IMR-90 (cell line): Measurements from ENCODE around the gene ING2. TPM values are rescaled to one million over a fixed set of nuclear protein-coding genes. Genes with fewer than 3 reads are reported as not detected.

Source experiments
- ATAC-seq: fragments of 200-7000 bp; cut with Tn5 transposase; 2 replicates; pipeline ENCODE4 v1.9.1; 2020; ENCODE audit warnings: low read depth, mild to moderate bottlenecking, moderate library complexity
- BruUV-seq: library from RNA; stranded (reverse); fragments of 400-500 nt; replicated peaks from 2 replicates; lab custom pipeline; 2021; lab: Mats Ljungman, UMichigan
- CTCF ChIA-PET: fragments of 300-600 bp; formaldehyde crosslinking; extraction: SDS; loops from one replicate; lab custom pipeline; 2021; ENCODE audit warnings: antibody characterized with exemption; lab: Yijun Ruan, JAX
- POLR2A ChIA-PET: fragments of 300-600 bp; sonication (Branson Sonifier 250); formaldehyde crosslinking; loops from one replicate; lab custom pipeline; 2022; ENCODE audit warnings: antibody characterized with exemption; ENCODE audit not compliant: unreplicated experiment; lab: Charles Lee
- DNase-seq: peaks from one replicate; pipeline ENCODE4 v3.0.0; 2013
- H2AFZ ChIP-seq: replicated peaks from 2 replicates; pipeline ENCODE3; 2013; ENCODE audit warnings: low read length, mild to moderate bottlenecking; ENCODE audit not compliant: poor library complexity
- H2AK5ac ChIP-seq: 2 replicates; pipeline ENCODE4 v1.6.1; 2013; ENCODE audit warnings: low read depth, low read length, inconsistent platforms
- H2AK9ac ChIP-seq: replicated peaks from 2 replicates; pipeline ENCODE3; 2013; ENCODE audit warnings: mild to moderate bottlenecking, low read depth, low read length, moderate library complexity; ENCODE audit not compliant: poor library complexity
- H2BK120ac ChIP-seq: 2 replicates; pipeline ENCODE4 v1.6.1; 2013; ENCODE audit warnings: low read depth, low read length, inconsistent platforms
- H2BK15ac ChIP-seq: 3 replicates; pipeline ENCODE4 v1.6.1; 2013; ENCODE audit warnings: low read depth, low read length, inconsistent platforms
- H2BK20ac ChIP-seq: 2 replicates; pipeline ENCODE4 v1.6.1; 2013; ENCODE audit warnings: low read depth, mild to moderate bottlenecking, inconsistent platforms, low read length, moderate library complexity
- H2BK5ac ChIP-seq: 2 replicates; pipeline ENCODE4 v1.6.1; 2013; ENCODE audit warnings: mild to moderate bottlenecking, low read depth, low read length, inconsistent platforms; ENCODE audit not compliant: poor library complexity, severe bottlenecking
- H3K14ac ChIP-seq: replicated peaks from 2 replicates; pipeline ENCODE4 v1.6.1; 2013; ENCODE audit warnings: low read depth, low read length, inconsistent platforms
- H3K18ac ChIP-seq: 2 replicates; pipeline ENCODE4 v1.6.1; 2013; ENCODE audit warnings: low read depth, low read length, control low read depth
- H3K23ac ChIP-seq: 2 replicates; pipeline ENCODE4 v1.6.1; 2013; ENCODE audit warnings: low read depth, low read length, inconsistent platforms
- H3K27ac ChIP-seq: 2 replicates; pipeline ENCODE4 v1.5.1; 2013; ENCODE audit warnings: mild to moderate bottlenecking, control low read depth, low read length; ENCODE audit not compliant: insufficient read depth
- H3K27me3 ChIP-seq: 2 replicates; pipeline ENCODE4 v1.6.1; 2013; ENCODE audit warnings: low read length; ENCODE audit not compliant: control insufficient read depth, insufficient read depth
- H3K36me3 ChIP-seq: 2 replicates; pipeline ENCODE4 v1.6.1; 2013; ENCODE audit warnings: low read length, mixed read lengths; ENCODE audit not compliant: control insufficient read depth, insufficient read depth
- H3K4ac ChIP-seq: 2 replicates; pipeline ENCODE4 v1.6.1; 2013; ENCODE audit warnings: low read depth, low read length, inconsistent platforms
- H3K4me1 ChIP-seq: 2 replicates; pipeline ENCODE4 v1.6.1; 2013; ENCODE audit warnings: low read length, mixed read lengths; ENCODE audit not compliant: control insufficient read depth, insufficient read depth
- H3K4me2 ChIP-seq: 2 replicates; pipeline ENCODE4 v1.6.1; 2013; ENCODE audit warnings: low read depth, mild to moderate bottlenecking, control low read depth, low read length, moderate library complexity
- H3K4me3 ChIP-seq: 2 replicates; pipeline ENCODE4 v1.5.1; 2013; ENCODE audit warnings: low read depth, mild to moderate bottlenecking, control low read depth, low read length, moderate library complexity; ENCODE audit not compliant: insufficient read depth
- H3K56ac ChIP-seq: 2 replicates; pipeline ENCODE4 v1.6.1; 2013; ENCODE audit warnings: low read length, inconsistent platforms; ENCODE audit not compliant: insufficient read depth; ENCODE audit errors: extremely low read depth
- H3K79me1 ChIP-seq, 2 experiments: 2 replicates each; pipeline ENCODE4 v1.6.1; 2013; ENCODE audit warnings: low read length in 2 of 2, inconsistent platforms in 1 of 2, low read depth in 1 of 2
- H3K9ac ChIP-seq: 2 replicates; pipeline ENCODE4 v1.6.1; 2013; ENCODE audit warnings: low read depth, low read length, control low read depth
- H3K9me1 ChIP-seq: 2 replicates; pipeline ENCODE4 v1.6.1; 2013; ENCODE audit warnings: low read length, inconsistent platforms; ENCODE audit not compliant: insufficient read depth
- H3K9me3 ChIP-seq: 2 replicates; pipeline ENCODE4 v1.6.1; 2013; ENCODE audit warnings: low read length; ENCODE audit not compliant: control insufficient read depth, insufficient read depth
- H4K20me1 ChIP-seq: 2 replicates; pipeline ENCODE4 v1.6.1; 2013; ENCODE audit warnings: low read length, inconsistent platforms; ENCODE audit not compliant: insufficient read depth
- H4K5ac ChIP-seq: 2 replicates; pipeline ENCODE4 v1.6.1; 2013; ENCODE audit warnings: mild to moderate bottlenecking, low read depth, low read length, control low read depth
- H4K8ac ChIP-seq, 2 experiments: 2 replicates each; pipeline ENCODE4 v1.6.1; 2013; ENCODE audit warnings: low read depth in 2 of 2, low read length in 2 of 2, control low read depth in 1 of 2, inconsistent platforms in 1 of 2
- H4K91ac ChIP-seq: 2 replicates; pipeline ENCODE4 v1.6.1; 2013; ENCODE audit warnings: low read depth, low read length, inconsistent platforms; ENCODE audit not compliant: insufficient read depth
- MXI1 ChIP-seq: IDR thresholded peaks from 2 replicates; pipeline ENCODE4 v1.6.1; 2012; ENCODE audit warnings: low read depth, mild to moderate bottlenecking, low read length, moderate library complexity, borderline replicate concordance
- POLR2A ChIP-seq: IDR thresholded peaks from 2 replicates; pipeline ENCODE4 v1.6.1; 2012; ENCODE audit warnings: mild to moderate bottlenecking, low read depth, low read length
- SMC3 ChIP-seq: fragments of 150-350 bp; IDR thresholded peaks from 2 replicates; pipeline ENCODE4 v1.6.1; 2016; ENCODE audit warnings: low read depth, mild to moderate bottlenecking, antibody characterized with exemption, low read length, moderate library complexity
- WGBS, 2 experiments: methylation state at CpG; one replicate each; pipeline versions ENCODE4 v1.1.5 to v1.1.7; 2013; ENCODE audit warnings: missing lambda C conversion rate in 2 of 2; ENCODE audit not compliant: insufficient read length in 1 of 2; ENCODE audit errors: extremely low coverage in 2 of 2; 5-methylcytosine and 5-hydroxymethylcytosine counted together
- dilution Hi-C: fragments of 300-500 bp; cut with HindIII; formaldehyde crosslinking; loops from one replicate; pipeline ENCODE4 v1.14.3; 2018; ENCODE audit warnings: low sequenced_read_pairs; ENCODE audit not compliant: unreplicated experiment
- in situ Hi-C: fragments of 300-500 bp; cut with MboI; formaldehyde crosslinking; loops from 3 replicates; pipeline ENCODE4 v1.14.3; 2019; ENCODE audit warnings: low sequenced_read_pairs, inconsistent platforms, mixed read lengths
- intact Hi-C: fragments of 100-400 bp; cut with micrococcal nuclease; formaldehyde crosslinking; loops from 2 replicates; pipeline ENCODE4 v1.10.0; 2022
- polyA plus RNA-seq, 3 experiments: library from polyadenylated mRNA; depleted of rRNA; stranded (reverse); fragments of >200 nt; gene quantifications; 2 replicates each; pipeline ENCODE4 v1.2.3, GENCODE V29; 2012; ENCODE audit warnings: low replicate concordance in 1 of 3
- total RNA-seq: library from RNA; depleted of rRNA; stranded (reverse); fragments of >200 nt; gene quantifications from 2 replicates; pipeline ENCODE4 v1.2.3, GENCODE V29; 2012
- TF ChIP-seq, protein P1 (sequence below): conservative IDR thresholded peaks from 2 replicates; pipeline ENCODE4 v1.5.1; 2012; ENCODE audit warnings: mild to moderate bottlenecking, low read depth, low read length, improper control_type of control experiment

The ING2 gene
- total and polyA plus RNA-seq, 2 of the 4 experiments (the other 2 are of a cell fraction), result 2.5 to 9.5 TPM

DNA sequence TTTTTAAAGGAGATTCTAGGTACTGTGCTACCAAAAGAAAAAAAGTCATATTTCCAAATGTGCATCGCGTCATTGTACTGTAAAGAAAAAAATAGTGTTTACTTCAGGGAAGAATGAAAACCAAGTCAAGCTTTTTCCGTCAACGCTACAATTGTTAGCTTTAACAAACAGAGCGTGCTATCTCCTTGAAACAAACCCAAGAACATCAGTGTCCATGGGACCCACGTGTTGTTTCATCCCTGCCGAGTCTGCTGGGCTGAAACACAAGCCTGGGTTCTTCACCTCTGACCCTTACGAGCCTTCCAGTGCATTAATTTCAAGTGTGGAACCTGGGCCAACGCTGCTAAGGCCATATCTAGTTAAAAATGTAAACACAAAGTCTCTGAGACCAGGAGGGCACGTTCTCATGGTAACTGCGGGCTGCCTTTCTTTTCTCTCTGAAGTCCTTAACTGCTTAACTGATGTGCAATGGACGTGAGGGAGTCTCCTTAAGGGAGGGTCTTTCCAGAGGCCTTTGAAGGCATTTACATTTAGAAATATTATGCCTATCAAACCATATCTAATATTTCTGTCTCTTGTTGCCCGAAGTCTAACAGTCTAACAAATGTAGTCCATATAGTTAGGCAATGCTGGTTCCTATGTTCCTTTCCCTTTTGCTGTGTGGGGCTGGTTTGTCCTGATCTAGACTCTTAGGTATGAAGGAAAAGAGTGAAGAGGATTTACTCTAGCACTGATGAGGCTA, 36.3 kb downstream of the ING2 start:
- Histone ChIP-seq H3K36me3 (no peaks in the 10 kb centered on the region), H2BK5ac (no peak overlapping the region), H3K9me3 (peaks cover 4% of the 10 kb centered on the region), H2BK20ac (no peak overlapping the region), H3K56ac (no peak overlapping the region), H3K18ac (no peak overlapping the region), H2AK5ac (no peak overlapping the region), H4K20me1 (no peaks in the 10 kb centered on the region), H3K4me2 (peak overlapping the region; percentile 82), H3K9me1 (no peaks in the 10 kb centered on the region), H3K4me1 (peaks cover 8% of the 10 kb centered on the region; the same call in 1 of the 2 replicates), H3K4me3 (no peak overlapping the region), H2BK15ac (no peak overlapping the region), H4K91ac (no peak overlapping the region), H4K5ac (no peak overlapping the region), H3K14ac (no peak overlapping the region), H3K9ac (no peak overlapping the region), H2AK9ac (no peak overlapping the region), H3K23ac (0 out of 2 replicates have a peak overlapping the region, but pooled peaks have one; percentile 40), H2AFZ (peak overlapping the region; percentile 80), H3K79me1 (no peaks in the 10 kb centered on the region), H3K27ac (no peak overlapping the region; the same call in 1 of the 2 replicates), H3K4ac (no peak overlapping the region), H2BK120ac (no peak overlapping the region), H4K8ac (no peak overlapping the region), H3K27me3 (no peaks in the 10 kb centered on the region)
- BruUV-seq, result no TSS peak
- TF ChIP-seq POLR2A (no peak), MXI1 (peak; percentile 31; the same call in 1 of the 2 replicates), SMC3 (no peak)
- TF ChIP-seq, protein P1, sequence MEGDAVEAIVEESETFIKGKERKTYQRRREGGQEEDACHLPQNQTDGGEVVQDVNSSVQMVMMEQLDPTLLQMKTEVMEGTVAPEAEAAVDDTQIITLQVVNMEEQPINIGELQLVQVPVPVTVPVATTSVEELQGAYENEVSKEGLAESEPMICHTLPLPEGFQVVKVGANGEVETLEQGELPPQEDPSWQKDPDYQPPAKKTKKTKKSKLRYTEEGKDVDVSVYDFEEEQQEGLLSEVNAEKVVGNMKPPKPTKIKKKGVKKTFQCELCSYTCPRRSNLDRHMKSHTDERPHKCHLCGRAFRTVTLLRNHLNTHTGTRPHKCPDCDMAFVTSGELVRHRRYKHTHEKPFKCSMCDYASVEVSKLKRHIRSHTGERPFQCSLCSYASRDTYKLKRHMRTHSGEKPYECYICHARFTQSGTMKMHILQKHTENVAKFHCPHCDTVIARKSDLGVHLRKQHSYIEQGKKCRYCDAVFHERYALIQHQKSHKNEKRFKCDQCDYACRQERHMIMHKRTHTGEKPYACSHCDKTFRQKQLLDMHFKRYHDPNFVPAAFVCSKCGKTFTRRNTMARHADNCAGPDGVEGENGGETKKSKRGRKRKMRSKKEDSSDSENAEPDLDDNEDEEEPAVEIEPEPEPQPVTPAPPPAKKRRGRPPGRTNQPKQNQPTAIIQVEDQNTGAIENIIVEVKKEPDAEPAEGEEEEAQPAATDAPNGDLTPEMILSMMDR, result no peak
- ATAC-seq, result peak; percentile 84
- intact Hi-C loops, result no loop called here
- in situ Hi-C loops, result no loop called here
- ChIA-PET POLR2A (no interaction called here), CTCF (interaction anchor here (0.7 to 0.9 kb wide), 2 partner anchors 30 to 61 kb away, joined by 3 to 10 read pairs; no protein-coding TSS in a partner anchor)
- peak; percentile 49 for DNase-seq
- 28% methylated on average over 7 of the region's 13 CpGs; no CpG with 5 or more reads in 1 of the 2 experiments for WGBS, 2 experiments
- dilution Hi-C loops, result no loop called here
